NCI-H187 treated with DMSO at 0.1 percent for 48 hours (cell line): ENCODE results near the gene GPR52.
"Not testable (repeated sequence)": the region's sequence is repeated elsewhere in the genome, so short reads cannot be mapped to it uniquely, and the experiment has no call there.

Experiments
- DNase-seq: peaks from one replicate; lab custom pipeline; 2025; lab: John Stamatoyannopoulos, UW

GPR52 gene, protein sequence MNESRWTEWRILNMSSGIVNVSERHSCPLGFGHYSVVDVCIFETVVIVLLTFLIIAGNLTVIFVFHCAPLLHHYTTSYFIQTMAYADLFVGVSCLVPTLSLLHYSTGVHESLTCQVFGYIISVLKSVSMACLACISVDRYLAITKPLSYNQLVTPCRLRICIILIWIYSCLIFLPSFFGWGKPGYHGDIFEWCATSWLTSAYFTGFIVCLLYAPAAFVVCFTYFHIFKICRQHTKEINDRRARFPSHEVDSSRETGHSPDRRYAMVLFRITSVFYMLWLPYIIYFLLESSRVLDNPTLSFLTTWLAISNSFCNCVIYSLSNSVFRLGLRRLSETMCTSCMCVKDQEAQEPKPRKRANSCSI

DNA sequence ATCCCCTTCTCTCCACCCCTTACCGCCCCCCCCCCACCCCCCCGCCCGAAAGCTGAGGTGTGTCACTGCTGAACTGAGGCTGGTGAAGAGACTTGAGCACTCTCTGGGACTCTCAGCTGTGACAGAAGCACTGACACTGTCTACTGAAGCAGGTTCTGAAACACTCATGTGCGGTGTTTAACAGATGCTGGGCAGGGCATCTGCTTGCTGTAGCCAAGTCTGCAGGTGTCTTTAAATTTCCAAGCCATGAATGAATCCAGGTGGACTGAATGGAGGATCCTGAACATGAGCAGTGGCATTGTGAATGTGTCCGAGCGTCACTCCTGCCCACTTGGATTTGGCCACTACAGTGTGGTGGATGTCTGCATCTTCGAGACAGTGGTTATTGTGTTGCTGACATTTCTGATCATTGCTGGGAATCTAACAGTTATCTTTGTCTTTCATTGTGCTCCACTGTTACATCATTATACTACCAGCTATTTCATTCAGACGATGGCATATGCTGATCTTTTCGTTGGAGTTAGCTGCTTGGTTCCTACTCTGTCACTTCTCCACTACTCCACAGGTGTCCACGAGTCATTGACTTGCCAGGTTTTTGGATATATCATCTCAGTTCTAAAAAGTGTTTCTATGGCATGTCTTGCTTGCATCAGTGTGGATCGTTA lies at the start of gene GPR52:
GPR52 (plus strand) TSS at position 99 of the 665 bp plus-strand sequence; CDS start at position 247, 148 bp downstream.
- no peak for DNase-seq

DNA sequence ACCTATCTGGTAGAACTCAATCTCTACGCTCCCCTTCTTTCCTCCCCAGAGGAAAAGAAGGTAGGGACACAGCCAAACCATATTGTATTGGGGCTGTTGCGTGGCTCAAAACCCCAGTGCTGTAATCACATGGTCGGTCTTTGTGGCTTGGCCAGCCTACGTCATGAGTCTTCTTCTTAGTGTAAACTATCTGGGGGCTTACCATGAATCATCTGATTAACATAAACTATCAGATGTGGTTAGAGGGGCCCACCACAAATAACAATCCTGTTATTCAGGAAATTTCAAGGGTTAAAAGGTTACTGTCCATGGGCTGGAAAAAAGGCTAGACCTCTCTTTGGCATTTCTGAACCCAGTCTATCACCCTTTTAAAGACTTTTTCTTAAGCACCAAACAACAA lies 49.5 kb upstream of the GPR52 start:
- no peak for DNase-seq

DNA sequence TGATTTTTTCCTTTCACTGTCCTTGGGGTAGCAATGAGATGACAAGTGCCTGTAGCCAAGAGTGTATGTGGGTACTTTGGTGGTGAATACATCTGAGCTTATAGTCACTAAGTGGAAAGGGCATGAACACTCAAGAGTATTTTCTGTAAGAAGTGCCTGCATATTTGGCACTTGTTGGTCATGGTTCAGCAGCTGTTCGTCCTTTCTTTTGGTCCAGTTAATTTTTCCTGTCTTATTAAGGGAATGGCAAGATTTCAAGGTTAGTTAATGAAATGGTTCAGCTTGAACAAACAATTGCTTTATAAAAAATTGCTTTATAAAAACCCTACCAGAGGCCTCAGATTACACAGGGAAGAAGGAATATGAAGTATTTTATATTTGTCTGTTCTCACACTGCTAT lies 48.6 kb upstream of the GPR52 start:
- no peak for DNase-seq

DNA sequence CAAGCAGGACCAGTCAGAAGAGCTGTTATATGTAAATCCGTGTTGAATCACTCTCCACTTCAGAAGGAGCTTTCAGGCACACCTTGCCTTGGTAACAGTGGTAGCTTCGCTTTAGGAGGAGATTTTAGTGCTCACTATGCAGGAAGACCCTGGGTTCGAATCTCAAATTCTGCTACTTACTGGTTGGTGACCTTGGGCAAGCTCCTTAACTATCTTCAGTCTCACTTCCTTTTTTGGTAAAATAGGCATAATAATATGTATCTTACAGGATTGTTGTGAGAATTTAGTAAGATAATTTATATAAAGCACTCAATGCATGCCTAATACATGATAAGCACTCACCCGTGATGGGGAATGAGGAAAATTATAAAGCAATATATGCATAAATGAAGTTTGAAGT lies 46.7 kb upstream of the GPR52 start:
- DNase-seq: no peak

DNA sequence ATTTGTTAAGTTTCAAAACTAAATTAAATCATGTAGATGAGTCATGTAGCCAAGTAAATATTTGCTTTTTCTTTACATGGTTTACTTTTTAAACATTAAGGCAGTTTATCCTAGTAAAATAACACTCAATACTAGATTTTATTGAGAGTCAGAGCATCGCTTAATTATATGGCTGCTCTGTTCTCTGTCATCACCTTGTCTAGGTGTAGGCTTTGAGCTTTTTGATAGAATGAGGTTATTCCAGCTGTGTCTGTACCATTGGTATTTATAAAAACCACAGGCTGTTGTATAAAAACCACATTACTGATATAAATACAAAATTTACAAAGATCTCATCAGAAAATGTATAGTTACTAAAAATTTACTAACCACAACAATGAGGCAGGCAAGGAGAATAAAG lies 42.5 kb upstream of the GPR52 start:
- DNase-seq: no peak

DNA sequence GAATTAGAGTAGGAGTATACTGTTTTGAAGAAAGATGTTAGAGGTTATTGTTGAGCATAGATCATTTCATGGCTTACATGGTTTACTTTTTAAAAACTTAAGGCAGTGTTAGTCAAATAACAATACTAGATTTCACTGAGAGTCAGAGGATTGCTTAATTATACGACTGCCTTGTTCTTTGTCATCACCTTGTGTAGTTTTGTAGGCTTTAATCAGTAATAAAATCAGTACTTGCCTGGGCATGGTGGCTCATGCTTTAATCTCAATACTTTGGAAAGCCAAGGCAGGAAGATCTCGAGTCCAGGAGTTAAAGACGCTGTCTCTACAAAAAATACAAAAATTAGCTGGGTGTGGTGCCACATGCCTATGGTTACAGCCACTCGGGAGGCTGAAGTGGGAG lies 41.3 kb upstream of the GPR52 start:
- no peak for DNase-seq

DNA sequence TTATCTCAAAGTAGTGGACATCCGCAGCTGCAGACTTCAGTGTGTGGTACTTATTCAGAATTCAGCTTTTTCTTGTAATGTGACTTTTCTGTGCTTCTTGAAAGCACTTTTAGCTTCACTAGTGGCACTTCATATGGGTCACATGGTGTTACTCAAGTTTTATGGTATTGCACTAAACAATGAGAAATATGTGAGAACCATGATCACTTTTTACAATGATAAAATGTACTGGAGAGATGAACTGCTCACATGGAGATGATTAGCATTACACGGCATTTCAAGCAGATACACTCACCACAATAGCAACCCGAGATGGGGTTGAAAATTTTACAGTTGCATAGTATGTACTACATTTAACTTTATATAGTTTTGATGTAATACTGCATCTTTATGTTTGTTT lies 40.1 kb upstream of the GPR52 start:
- DNase-seq: no peak

DNA sequence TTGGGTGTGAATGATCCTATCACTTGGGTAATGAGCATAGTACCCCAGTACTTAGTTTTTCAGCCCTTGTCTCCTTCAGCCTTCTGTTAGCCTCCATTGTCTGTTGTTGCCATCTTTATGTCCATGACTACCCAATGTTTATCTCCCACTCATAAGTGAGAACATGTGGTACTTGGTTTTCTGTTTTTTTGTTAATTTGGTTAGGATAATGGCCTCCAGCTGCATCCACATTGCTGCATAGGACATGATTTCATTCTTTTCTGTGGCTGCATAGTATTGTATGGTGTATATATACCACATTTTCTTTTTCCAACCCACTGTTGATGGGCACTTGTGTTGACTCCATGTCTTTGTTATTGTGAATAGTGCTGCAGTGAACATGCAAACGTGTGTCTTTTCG lies 39.6 kb upstream of the GPR52 start:
- DNase-seq: no peak

DNA sequence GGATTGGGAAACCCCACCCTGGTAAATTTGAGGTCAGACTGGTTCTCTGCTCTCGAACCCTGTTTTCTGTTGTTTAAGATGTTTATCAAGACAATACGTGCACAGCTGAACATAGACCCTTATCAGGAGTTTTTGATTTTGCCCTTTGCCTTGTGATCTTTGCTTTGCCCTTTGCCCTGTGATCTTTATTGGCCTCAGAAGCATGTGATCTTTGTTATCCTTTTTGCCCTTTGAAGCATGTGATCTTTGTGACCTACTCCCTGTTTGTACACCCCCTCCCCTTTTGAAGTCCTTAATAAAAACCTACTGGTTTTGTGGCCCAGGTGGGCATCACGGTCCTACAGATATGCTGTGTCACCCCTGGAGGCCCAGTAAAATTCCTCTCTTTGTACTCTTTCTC lies 38.0 kb upstream of the GPR52 start:
- not testable (repeated sequence) for DNase-seq

DNA sequence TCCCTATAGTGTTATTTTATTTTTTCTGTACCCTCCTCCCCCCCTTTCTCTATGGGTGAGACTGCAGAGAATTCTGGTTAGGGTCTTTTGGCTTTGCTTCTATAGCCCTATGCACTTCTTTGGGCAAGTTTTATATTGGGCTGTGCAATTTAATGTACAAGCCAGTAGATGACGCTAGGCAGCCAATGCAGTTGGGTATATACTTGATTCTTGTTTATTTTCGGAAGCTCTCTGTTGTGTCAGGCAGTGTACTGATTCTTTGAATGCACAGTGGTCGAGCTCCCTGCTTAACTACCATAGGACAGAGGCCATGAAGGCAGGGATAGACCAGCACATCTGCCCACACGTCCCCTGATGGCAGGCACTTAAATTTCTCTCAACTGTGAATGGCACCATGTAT lies 34.1 kb upstream of the GPR52 start:
- DNase-seq: no peak

DNA sequence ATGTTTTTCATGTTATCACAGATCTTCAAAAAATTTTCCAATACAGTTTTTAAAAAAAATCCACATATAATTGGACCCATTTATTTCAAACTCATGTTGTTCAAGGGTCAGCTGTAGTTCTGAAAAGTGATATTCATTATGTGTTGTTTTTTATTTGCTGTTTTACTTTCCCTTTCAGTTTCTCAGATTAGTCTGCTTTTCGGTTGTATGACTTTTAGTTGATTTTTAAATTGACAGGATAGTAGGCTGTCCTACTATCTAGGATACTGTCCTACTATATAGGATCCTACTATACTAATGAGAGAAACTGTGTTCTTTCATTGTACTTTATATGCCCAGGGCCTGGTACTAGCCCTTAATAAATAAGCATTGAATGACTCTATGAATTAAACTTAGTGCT lies 33.6 kb upstream of the GPR52 start:
- DNase-seq: no peak

DNA sequence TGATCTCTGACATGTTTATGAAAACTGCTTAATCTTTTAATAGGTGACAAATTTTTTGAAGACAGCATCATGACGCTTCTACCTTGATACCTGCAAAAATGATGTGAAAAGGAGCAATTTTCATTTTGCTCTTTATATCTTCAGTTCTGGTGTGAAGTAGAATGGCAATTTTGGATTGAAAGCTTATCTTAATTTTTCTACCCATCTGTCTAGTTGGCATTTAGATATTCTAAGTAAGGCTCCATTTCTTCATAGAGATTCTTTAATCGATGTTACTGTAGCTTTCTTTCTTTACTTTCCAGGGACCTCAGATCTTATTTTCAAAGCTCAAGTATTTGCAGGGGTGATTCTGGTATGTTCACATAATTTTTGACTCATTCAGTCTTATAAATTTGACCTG lies 32.3 kb upstream of the GPR52 start:
- DNase-seq: no peak

DNA sequence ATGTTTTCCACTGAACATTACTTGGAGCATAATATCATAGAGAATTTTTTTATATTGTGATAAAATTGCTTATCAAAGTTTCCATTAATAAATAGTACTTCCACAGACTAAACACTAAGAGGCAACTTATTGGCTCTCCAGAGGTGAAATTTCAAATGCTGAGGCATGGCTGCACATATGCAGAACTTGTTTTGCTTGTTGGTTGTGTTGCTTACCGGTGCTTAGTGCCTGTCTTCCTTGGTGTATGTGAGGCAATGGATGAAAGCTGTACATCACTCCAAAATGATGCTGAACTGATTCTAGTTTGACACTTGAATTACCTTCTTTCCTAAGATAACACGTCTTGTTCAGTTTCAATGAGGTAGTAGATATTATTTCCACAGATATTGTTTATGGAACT lies 29.8 kb upstream of the GPR52 start:
- DNase-seq: no peak

DNA sequence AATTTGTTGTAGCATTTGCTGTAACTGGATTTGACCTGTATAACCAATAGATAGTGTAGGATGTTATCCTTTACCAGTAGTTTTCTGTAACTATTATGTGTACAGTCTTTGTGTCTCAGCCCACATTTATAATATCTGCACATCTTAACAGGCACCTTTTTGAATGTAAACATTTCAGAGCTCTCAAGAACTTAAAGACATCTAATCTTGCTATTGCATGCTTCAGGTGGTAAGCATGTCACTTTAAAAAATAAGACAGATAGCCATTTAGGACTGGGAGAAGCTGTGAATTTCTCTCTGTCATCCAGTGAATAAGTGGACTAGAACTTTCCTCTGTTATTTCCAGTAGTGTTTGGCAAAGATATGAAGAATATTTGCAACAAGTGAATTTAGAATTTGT lies 22.6 kb upstream of the GPR52 start:
- no peak for DNase-seq

DNA sequence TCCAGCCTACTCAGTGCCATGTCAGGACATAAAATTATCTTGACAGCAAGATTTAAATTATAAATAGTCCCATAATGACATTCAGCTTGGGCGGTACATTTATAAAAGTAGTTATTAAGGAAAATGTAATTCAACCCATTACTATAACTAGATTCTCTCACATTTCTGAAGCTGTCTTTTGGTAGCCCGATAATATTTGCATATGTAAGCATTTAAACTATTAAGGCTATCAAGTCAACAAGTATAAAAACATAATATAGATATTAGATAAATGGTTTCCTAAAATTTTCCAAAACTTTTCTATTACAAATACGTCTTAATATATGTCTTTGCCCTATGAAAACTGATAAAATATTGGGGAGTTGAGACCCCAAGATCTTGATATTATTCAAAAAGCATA lies 21.6 kb upstream of the GPR52 start:
- no peak for DNase-seq

DNA sequence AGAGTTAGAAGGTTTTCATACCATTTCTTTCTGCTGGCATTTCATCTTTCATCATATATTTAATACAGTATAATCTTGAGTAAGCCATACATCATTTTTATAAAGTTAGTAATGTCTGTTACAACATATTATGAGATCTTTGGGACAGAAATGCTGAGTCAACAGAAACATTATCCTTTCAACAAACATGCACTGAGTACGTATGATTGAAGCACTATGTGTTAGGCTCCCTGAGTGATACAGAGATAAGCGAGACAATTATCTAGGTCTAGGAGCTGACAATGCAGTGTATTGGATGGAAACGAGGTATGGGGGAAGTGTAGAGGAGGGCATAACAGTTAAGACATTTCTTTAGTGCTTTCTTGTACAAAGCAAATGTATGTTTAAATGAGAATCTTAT lies 19.7 kb upstream of the GPR52 start:
- DNase-seq: no peak

DNA sequence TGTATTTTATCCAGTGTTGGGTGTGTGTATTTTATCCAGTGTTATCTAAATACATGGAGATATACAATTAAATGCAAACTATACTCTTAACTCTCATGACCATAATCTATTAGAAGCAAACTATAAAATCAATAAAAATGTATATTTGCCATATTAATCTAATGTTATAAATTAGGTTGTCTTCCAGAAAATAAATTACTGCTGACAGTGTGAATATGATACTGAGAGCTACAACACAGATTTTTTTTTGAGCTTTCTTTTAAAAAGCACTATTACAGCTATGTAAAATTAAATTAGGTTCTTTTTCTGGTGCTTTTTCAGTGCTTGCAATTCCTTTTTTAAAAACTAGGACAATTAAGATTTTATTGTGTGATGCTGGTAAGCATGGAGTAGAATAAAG lies 19.0 kb upstream of the GPR52 start:
- no peak for DNase-seq

DNA sequence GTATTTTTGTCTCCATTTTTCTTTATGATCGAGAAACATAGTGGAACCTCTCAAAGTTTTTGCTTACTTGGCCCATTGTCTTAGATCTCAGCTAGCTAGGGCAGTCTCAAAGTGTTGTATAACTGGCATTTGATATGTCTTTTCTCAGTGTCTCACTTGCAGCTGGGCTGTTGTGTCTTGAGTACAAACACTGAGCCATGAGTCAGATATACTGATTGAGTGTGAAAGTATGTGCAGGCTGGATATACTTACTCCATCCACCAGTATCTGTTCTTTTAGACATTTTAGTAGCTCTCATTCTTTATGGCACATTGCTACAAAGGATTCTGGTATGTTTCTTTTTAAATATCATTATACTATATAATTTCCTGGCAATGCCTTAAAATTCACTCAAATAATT lies 14.3 kb upstream of the GPR52 start:
- no peak for DNase-seq

DNA sequence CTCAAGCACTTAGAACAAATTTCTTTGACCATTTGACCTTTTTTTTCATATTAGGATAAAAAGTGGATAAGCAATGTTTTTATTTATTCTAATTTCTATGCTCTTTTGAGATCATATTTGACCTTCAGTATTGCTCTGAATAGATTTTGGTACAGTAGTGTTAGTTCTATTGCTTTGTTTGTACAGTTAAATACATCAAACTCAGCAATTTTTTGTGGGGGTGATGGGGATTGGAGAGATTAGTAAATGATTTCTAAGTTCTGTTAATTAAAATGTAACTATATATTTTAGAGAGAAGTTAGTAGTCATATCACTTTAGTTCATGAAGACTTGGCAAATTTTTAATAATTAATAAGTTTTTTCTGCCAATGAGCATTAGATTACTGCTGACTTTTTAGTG lies 2.4 kb upstream of the GPR52 start:
- DNase-seq: no peak

DNA sequence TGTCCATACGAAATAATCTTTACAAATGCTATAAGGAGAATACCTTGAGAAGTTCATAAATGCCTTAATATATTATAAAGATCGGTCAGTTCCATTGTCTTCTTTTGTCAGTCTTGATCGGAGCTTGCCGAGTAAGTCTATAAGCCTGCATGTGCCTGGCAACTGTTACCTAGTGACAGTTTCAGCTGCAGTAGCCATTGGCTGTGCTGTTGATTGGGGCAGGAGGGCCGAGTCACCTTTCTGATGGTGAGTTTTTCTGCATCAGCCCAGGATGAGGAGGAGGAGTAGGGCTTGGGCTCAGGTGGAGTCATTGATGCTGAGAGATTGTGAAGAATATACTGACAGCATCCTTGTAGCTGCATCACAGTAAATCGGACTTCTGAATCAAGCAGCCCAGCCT lies 1.9 kb upstream of the GPR52 start:
- DNase-seq: no peak

DNA sequence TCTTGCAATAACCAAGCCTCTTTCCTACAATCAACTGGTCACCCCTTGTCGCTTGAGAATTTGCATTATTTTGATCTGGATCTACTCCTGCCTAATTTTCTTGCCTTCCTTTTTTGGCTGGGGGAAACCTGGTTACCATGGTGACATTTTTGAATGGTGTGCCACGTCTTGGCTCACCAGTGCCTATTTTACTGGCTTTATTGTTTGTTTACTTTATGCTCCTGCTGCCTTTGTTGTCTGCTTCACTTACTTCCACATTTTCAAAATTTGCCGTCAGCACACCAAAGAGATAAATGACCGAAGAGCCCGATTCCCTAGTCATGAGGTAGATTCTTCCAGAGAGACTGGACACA lies 743 bp downstream of the GPR52 start:
- DNase-seq: no peak

DNA sequence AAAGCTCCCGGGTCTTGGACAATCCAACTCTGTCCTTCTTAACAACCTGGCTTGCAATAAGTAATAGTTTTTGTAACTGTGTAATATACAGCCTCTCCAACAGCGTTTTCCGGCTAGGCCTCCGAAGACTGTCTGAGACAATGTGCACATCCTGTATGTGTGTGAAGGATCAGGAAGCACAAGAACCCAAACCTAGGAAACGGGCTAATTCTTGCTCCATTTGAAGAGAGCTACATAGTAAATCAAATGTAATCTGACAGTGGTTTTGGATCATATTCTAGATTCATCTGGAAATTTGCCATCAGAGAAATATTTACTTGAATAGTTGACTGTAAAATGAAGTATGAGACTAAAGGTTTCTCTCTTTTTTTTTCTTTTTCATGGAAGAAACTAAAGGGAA lies 1.2 kb downstream of the GPR52 start:
- no peak for DNase-seq

DNA sequence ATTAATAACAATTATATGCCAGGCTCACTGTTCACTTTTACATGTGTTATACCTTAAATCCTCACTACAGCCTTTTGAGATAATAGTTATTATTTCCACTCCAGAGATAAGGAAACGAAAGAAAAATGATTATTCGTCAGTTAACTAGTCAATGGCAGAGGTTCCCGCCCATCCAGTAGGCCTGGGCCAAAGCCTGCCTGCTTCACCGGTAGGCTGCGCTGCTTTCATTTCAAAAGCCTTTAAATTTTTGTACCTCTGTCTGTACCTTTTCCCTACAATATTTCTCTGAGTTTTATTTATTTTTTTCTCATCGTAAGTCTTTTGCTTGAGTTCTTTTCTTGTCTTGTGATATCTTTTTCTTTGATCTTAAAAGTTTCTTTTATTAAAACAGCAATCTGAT lies 3.6 kb downstream of the GPR52 start:
- no peak for DNase-seq

DNA sequence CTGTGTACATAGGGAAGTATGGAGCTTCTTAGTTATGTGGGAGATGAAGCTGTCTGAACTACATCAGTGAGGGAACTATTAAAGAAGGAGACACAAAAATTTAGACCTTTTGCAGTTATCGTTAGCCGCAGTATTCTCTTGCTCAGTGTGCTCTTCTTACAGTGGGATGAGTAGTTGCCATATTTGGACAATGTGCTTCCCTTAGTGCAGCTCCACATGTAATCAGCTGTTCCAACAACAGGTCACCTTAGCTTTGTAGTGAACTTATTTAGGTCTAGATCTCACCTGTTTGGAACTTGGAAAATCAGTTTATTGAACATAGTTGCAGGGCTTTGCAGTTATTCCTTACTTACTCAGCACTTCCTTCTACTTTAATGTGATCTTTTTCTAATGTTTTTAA lies 18.1 kb downstream of the GPR52 start:
- DNase-seq: no peak
